CD8-positive, alpha-beta memory T cell (primary cell): Measurements from ENCODE around the gene PDK1. TPM values are rescaled to one million over a fixed set of nuclear protein-coding genes. Genes with fewer than 3 reads are reported as not detected.

Experiments used
- CTCF ChIA-PET: fragments of 350-600 bp; sonication (Branson Sonifier 250); formaldehyde crosslinking; loops from one replicate; lab custom pipeline; 2021; ENCODE audit warnings: antibody characterized with exemption; lab: Charles Lee
- POLR2A ChIA-PET: fragments of 350-600 bp; sonication (Branson Sonifier 250); formaldehyde crosslinking; loops from one replicate; lab custom pipeline; 2021; ENCODE audit warnings: antibody characterized with exemption; lab: Charles Lee
- DNase-seq, 5 donors: peaks; one replicate each; pipeline versions ENCODE4 v3.0.0 to v3.0.0-alpha.2; 2020 to 2022; ENCODE audit warnings: mixed read lengths in 1 of 5
- H3K27ac ChIP-seq: one replicate; pipeline ENCODE4 v1.7.0; 2013; ENCODE audit warnings: low read depth, mild to moderate bottlenecking, low read length, moderate library complexity
- H3K27me3 ChIP-seq: 2 replicates; pipeline ENCODE4 v1.7.0; 2013; ENCODE audit warnings: low read length, mild to moderate bottlenecking; ENCODE audit not compliant: insufficient read depth, poor library complexity, severe bottlenecking
- H3K36me3 ChIP-seq: 2 replicates; pipeline ENCODE4 v1.7.0; 2013; ENCODE audit warnings: mild to moderate bottlenecking, low read length, moderate library complexity; ENCODE audit not compliant: insufficient read depth
- H3K4me1 ChIP-seq: 2 replicates; pipeline ENCODE4 v1.7.0; 2013; ENCODE audit warnings: mild to moderate bottlenecking, low read length, moderate library complexity; ENCODE audit not compliant: insufficient read depth
- H3K4me3 ChIP-seq: 2 replicates; pipeline ENCODE4 v1.7.0; 2013; ENCODE audit warnings: mild to moderate bottlenecking, low read length
- H3K9me3 ChIP-seq: 2 replicates; pipeline ENCODE4 v1.7.0; 2013; ENCODE audit warnings: mild to moderate bottlenecking, low read length
- H3K27ac Mint-ChIP-seq, 8 donors: one replicate each; pipeline ENCODE4 v1.8.0; 2020 to 2021; ENCODE audit warnings: mixed read lengths in 8 of 8, mild to moderate bottlenecking in 6 of 8, inconsistent platforms in 3 of 8, moderate library complexity in 3 of 8
- H3K27me3 Mint-ChIP-seq, 2 donors: one replicate each; pipeline ENCODE4 v1.8.0; 2020 to 2021; ENCODE audit warnings: mixed read lengths in 2 of 2, mild to moderate bottlenecking in 1 of 2, moderate library complexity in 1 of 2
- H3K36me3 Mint-ChIP-seq, 3 donors: one replicate each; pipeline ENCODE4 v1.8.0; 2020 to 2021; ENCODE audit warnings: mixed read lengths in 3 of 3, inconsistent platforms in 1 of 3, mild to moderate bottlenecking in 1 of 3
- H3K4me1 Mint-ChIP-seq, 3 donors: one replicate each; pipeline ENCODE4 v1.8.0; 2020 to 2021; ENCODE audit warnings: mixed read lengths in 3 of 3, inconsistent platforms in 1 of 3, mild to moderate bottlenecking in 1 of 3
- H3K4me3 Mint-ChIP-seq, 7 donors: one replicate each; pipeline ENCODE4 v1.8.0; 2020 to 2021; ENCODE audit warnings: mixed read lengths in 7 of 7, mild to moderate bottlenecking in 6 of 7, moderate library complexity in 4 of 7, inconsistent platforms in 2 of 7
- H3K9me3 Mint-ChIP-seq, 5 donors: one replicate each; pipeline ENCODE4 v1.8.0; 2020 to 2022; ENCODE audit warnings: mixed read lengths in 5 of 5, mild to moderate bottlenecking in 3 of 5, moderate library complexity in 2 of 5, inconsistent platforms in 1 of 5
- polyA plus RNA-seq: library from polyadenylated mRNA; unstranded; fragments of 300-500 nt; fragmentation: Illumina TruSeq; gene quantifications from one replicate; pipeline ENCODE4 v1.2.3, GENCODE V29; 2021
- total RNA-seq, 2 experiments: library from RNA; stranded (reverse); gene quantifications; one replicate each; pipeline ENCODE4 v1.2.3, GENCODE V29; 2021

The PDK1 gene
- total RNA-seq: 10 to 100 TPM; 15.5 TPM
- 12.6 TPM for polyA plus RNA-seq

DNA sequence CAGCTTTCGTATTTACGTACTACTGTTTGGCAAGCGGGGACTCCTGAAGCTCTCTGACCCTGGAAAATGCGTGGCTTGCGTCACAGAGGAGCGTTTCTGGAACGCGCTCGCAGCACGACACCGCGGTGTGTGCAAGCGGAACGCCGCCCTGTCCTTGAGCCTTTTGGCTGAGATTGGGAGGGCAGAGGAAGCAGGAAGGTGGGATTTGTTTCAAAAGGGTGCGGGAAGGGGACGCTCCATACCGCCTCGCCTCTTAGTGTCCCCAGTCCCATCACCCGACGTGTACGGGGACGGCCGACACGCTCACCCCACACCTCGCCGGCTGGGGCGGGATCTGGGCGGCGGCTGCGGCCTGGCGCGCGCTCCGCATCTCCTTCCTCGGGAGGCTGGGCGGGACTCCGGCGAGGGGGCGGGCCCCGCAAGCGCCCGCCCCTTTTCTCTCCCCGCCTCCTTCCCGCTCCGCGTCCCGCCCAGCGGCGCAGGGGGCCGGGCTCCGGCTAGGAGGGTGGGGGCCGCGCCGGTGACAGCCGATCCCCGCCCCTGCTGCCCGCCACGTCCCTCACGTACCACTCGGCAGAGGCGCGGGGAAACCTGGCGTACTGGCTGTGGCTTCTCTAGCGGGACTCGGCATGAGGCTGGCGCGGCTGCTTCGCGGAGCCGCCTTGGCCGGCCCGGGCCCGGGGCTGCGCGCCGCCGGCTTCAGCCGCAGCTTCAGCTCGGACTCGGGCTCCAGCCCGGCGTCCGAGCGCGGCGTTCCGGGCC is at the start of gene PDK1:
TSS of gene PDK1 (plus strand) at position 569 of the 762 bp plus-strand sequence. CDS start at position 630, 61 bp downstream.
- H3K4me3 ChIP-seq: peak within 1 kb of the TSS; percentile 88
- H3K36me3 Mint-ChIP-seq: peaks cover 0 to 13% (median 0%) of the 10 kb centered on the region in 3 donors
- H3K36me3 ChIP-seq: no peaks in the 10 kb centered on the region
- H3K27ac Mint-ChIP-seq: peak within 1 kb of the TSS; percentile 64 to 97 (median 92)
- H3K9me3 ChIP-seq: no peaks in the 10 kb centered on the region
- POLR2A ChIA-PET: no interaction called here
- peak within 1 kb of the TSS; percentile 91 to 98 (median 96) for H3K4me3 Mint-ChIP-seq
- no peaks in the 10 kb centered on the region for H3K27me3 Mint-ChIP-seq
- peak; percentile 86 to 94 (median 90) for DNase-seq
- no peaks in the 10 kb centered on the region for H3K27me3 ChIP-seq
- peaks cover 23 to 38% (median 36%) of the 10 kb centered on the region in 3 donors for H3K4me1 Mint-ChIP-seq
- H3K9me3 Mint-ChIP-seq: no peaks in the 10 kb centered on the region
- H3K27ac ChIP-seq: peak within 1 kb of the TSS; percentile 81
- H3K4me1 ChIP-seq: peaks cover 44% of the 10 kb centered on the region
- CTCF ChIA-PET: interaction anchor here (0.9 to 1.0 kb wide), 2 partner anchors 94 kb away, joined by 3 to 4 read pairs; no protein-coding TSS in a partner anchor

DNA sequence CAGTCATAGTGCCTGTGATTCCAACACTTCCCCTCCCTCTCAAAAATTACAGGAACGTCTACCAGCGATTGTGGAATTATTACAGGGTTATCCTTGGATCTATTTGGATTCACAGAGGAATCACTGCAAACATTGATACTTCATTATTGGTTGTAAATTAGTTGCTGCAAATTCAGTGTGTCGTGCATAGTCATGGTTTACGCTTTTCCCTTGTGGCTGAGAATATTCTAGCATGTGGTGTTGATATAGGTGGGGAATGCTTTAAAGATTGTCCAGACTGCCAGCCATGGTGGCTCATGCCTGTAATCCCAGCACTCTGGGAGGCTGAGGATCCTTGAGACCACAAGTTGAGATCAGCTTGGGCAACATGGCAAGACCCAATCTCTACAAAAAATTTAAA is 48.7 kb upstream of the PDK1 start:
- H3K36me3 Mint-ChIP-seq: peaks cover 9 to 59% (median 35%) of the 10 kb centered on the region in 3 donors
- peaks cover 2% of the 10 kb centered on the region for H3K9me3 ChIP-seq

DNA sequence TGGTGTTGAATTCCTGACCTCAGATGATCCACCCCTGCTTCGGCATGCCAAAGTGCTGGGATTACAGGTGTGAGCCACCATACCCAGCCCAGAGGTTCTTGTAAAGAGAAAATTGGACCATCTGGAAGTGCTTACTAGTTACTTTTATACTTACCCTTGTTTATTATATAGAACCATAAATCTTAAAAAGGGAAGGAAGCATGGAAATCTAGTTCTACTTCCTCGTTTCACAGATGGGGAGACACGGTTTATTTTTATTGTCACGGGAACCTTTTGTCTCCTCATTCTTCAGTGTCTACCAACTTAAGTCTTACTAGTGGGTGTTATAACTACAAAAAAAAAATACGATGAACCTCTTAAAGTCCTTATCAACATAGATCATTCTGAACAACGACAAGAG is 45.8 kb upstream of the PDK1 start:
- H3K9me3 ChIP-seq: peaks cover 14% of the 10 kb centered on the region
- H3K27me3 Mint-ChIP-seq: no peaks in the 10 kb centered on the region
- peaks cover 21 to 38% (median 34%) of the 10 kb centered on the region in 3 donors for H3K36me3 Mint-ChIP-seq
- peaks cover 12 to 26% (median 25%) of the 10 kb centered on the region in 5 donors for H3K9me3 Mint-ChIP-seq
- H3K4me3 ChIP-seq: no peak overlapping the region
- no peak overlapping the region for H3K27ac ChIP-seq
- peak overlapping the region in 5 of 8 donors; percentile 4 to 64 (median 25) for H3K27ac Mint-ChIP-seq
- H3K36me3 ChIP-seq: peaks cover 4% of the 10 kb centered on the region
- H3K4me1 Mint-ChIP-seq: peaks cover 13 to 18% (median 14%) of the 10 kb centered on the region in 3 donors
- no peaks in the 10 kb centered on the region for H3K27me3 ChIP-seq
- POLR2A ChIA-PET: no interaction called here
- peaks cover 21% of the 10 kb centered on the region for H3K4me1 ChIP-seq
- CTCF ChIA-PET: no interaction called here
- H3K4me3 Mint-ChIP-seq: peak overlapping the region in 3 of 7 donors; percentile 20 to 44 (median 26)
- no peak for DNase-seq

More for the DNA sequence above, 48.7 kb upstream of the PDK1 start:
- peaks cover 18% of the 10 kb centered on the region for H3K4me1 ChIP-seq
- H3K27me3 ChIP-seq: no peaks in the 10 kb centered on the region
- no peak overlapping the region for H3K27ac ChIP-seq
- CTCF ChIA-PET: no interaction called here
- Mint-ChIP-seq H3K27me3 (no peaks in the 10 kb centered on the region), H3K4me1 (peaks cover 13 to 18% (median 14%) of the 10 kb centered on the region in 3 donors), H3K9me3 (peaks cover 4 to 13% (median 5%) of the 10 kb centered on the region in 5 donors), H3K27ac (peak overlapping the region in 1 of 8 donors; percentile 36), H3K4me3 (no peak overlapping the region)
- DNase-seq: no peak
- POLR2A ChIA-PET: no interaction called here
- no peak overlapping the region for H3K4me3 ChIP-seq
- peaks cover 22% of the 10 kb centered on the region for H3K36me3 ChIP-seq

DNA sequence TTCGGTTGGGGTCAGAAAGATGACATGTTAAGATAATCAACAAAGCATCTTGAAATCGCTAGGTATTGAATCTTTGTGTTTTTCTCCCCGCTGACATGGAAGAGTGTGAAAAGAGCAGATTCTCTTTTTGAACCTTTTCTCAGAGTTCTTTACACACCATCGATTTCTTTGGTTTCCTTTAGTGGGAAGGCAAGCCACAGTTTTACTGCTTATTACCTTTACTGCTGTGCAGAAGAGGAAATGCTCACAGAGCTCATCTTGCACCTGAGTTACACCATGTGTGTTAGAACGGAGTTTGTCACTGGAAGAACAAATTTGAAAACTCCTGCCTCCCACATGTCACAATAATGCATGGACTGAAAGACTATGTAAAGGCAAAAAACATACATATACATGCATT is 45.3 kb upstream of the PDK1 start:
- peak overlapping the region in 3 of 7 donors; percentile 20 to 44 (median 26) for H3K4me3 Mint-ChIP-seq
- no peak overlapping the region for H3K27ac ChIP-seq
- peak overlapping the region in 7 of 8 donors; percentile 4 to 64 (median 25) for H3K27ac Mint-ChIP-seq
- H3K4me1 ChIP-seq: peaks cover 21% of the 10 kb centered on the region
- peaks cover 19 to 37% (median 34%) of the 10 kb centered on the region in 3 donors for H3K36me3 Mint-ChIP-seq
- no peaks in the 10 kb centered on the region for H3K27me3 Mint-ChIP-seq
- no peaks in the 10 kb centered on the region for H3K27me3 ChIP-seq
- peaks cover 14% of the 10 kb centered on the region for H3K9me3 ChIP-seq
- peak in 1 of 5 donors; percentile 22 for DNase-seq
- peaks cover 13 to 18% (median 14%) of the 10 kb centered on the region in 3 donors for H3K4me1 Mint-ChIP-seq
- CTCF ChIA-PET: no interaction called here
- peaks cover 12 to 26% (median 25%) of the 10 kb centered on the region in 5 donors for H3K9me3 Mint-ChIP-seq
- POLR2A ChIA-PET: no interaction called here
- H3K4me3 ChIP-seq: no peak overlapping the region
- no peaks in the 10 kb centered on the region for H3K36me3 ChIP-seq

DNA sequence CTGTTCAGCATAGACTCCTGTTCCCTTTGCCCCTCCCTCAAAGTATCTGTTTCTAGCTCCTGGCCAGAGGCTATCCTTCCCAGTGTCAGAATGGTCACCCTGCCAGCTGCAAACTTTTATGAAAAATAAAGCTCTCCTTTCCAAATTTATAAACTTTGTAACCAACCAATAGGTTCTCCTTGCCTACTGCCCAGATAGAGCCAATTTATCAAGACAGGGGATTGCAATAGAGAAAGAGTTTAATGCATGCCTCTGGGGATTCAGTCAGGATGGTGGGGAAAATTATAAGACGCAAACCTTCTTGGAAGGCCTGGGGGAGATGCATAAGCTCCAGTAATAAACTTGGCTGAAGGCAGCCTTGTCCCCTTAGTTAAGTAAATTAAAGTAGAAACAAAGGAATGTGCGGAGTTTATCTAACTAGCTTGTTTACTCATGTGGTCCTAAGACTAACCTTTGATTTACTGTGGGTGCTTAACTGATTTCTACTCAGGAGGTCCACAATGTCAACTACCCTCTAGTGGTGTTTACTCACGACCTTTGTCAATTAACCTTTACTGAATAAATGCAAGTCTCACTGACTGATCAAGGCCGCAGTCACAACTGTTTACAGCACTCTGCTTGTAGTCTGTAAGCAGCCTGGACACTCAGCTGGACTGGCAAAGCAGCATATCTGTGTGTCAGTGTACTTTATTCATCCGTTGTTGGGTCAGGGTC is 42.9 kb upstream of the PDK1 start:
- Mint-ChIP-seq H3K36me3 (peaks cover 9 to 43% (median 16%) of the 10 kb centered on the region in 3 donors), H3K27ac (peak overlapping the region in 1 of 8 donors; percentile 27), H3K9me3 (peaks cover 12 to 26% (median 26%) of the 10 kb centered on the region in 5 donors), H3K4me3 (no peak overlapping the region), H3K4me1 (peaks cover 13 to 18% (median 14%) of the 10 kb centered on the region in 3 donors), H3K27me3 (no peaks in the 10 kb centered on the region)
- Histone ChIP-seq H3K4me3 (no peak overlapping the region), H3K27ac (no peak overlapping the region), H3K4me1 (peaks cover 21% of the 10 kb centered on the region), H3K36me3 (no peaks in the 10 kb centered on the region), H3K27me3 (no peaks in the 10 kb centered on the region), H3K9me3 (peaks cover 14% of the 10 kb centered on the region)
- no peak for DNase-seq
- POLR2A ChIA-PET: no interaction called here
- CTCF ChIA-PET: no interaction called here

DNA sequence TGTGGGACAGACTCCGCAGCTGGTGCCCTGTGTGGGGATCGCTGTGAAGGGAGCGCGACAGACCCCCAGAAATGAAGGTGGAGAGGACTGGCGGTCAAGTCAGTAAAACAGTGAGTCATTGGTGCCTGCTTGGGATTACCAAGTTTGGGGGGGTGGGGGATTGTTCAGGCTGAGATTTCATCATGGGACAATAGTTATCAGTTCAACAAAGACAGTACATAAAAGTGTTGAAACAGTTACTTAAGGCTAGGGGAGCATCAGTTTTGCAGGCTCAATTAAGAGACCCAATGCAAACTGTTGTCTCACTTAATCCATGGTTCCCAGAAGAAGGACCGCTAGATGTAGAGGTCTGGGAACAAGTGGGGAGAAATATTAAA is 42.4 kb upstream of the PDK1 start:
- Histone ChIP-seq H3K4me3 (no peak overlapping the region), H3K27me3 (no peaks in the 10 kb centered on the region), H3K27ac (no peak overlapping the region), H3K36me3 (no peaks in the 10 kb centered on the region), H3K9me3 (peaks cover 14% of the 10 kb centered on the region), H3K4me1 (peaks cover 21% of the 10 kb centered on the region)
- H3K36me3 Mint-ChIP-seq: peaks cover 5 to 49% (median 11%) of the 10 kb centered on the region in 3 donors
- peaks cover 13 to 18% (median 14%) of the 10 kb centered on the region in 3 donors for H3K4me1 Mint-ChIP-seq
- ChIA-PET POLR2A (no interaction called here), CTCF (no interaction called here)
- no peak for DNase-seq
- no peak overlapping the region for H3K27ac Mint-ChIP-seq
- H3K9me3 Mint-ChIP-seq: peaks cover 12 to 26% (median 26%) of the 10 kb centered on the region in 5 donors
- no peaks in the 10 kb centered on the region for H3K27me3 Mint-ChIP-seq
- H3K4me3 Mint-ChIP-seq: no peak overlapping the region

DNA sequence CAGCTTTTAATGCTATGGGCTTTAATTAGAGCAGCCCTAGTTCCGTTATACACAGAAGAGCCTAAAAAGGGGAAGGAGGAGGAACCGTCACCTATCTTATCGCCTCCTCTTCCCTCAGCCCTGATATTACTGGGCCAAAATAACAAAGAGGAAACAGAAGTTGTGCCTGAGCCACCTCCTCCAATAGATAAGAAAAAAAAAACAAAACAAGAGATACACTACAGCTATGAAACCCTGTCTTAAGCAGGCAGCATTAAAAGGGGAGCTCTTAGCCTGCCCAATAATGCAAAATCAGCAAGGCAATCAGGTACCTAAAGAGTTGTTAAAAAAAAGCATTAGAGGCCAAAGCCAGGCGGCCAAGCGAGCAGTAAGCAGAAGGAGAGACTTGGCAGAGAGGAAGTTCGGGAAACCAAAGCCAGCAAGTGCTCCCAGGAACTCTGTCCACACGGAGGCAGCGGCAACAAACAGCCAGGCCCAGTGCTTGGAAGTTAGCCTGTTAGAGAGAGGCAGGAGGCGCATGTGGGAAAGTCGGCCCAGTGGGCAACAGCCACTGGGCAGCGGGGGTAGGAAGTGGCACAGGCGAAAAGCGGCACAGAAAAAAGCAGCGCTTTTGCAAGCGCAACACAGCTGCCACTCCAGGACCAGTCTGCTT is 41.8 kb upstream of the PDK1 start:
- H3K27ac ChIP-seq: no peak overlapping the region
- H3K4me1 ChIP-seq: peaks cover 21% of the 10 kb centered on the region
- H3K27ac Mint-ChIP-seq: peak overlapping the region in 1 of 8 donors; percentile 0
- peaks cover 3 to 51% (median 7%) of the 10 kb centered on the region in 3 donors for H3K36me3 Mint-ChIP-seq
- no peaks in the 10 kb centered on the region for H3K27me3 ChIP-seq
- CTCF ChIA-PET: no interaction called here
- no peaks in the 10 kb centered on the region for H3K27me3 Mint-ChIP-seq
- peaks cover 12 to 31% (median 27%) of the 10 kb centered on the region in 5 donors for H3K9me3 Mint-ChIP-seq
- H3K4me1 Mint-ChIP-seq: peaks cover 10 to 18% (median 14%) of the 10 kb centered on the region in 3 donors
- H3K9me3 ChIP-seq: peaks cover 14% of the 10 kb centered on the region
- H3K36me3 ChIP-seq: no peaks in the 10 kb centered on the region
- no peak overlapping the region for H3K4me3 Mint-ChIP-seq
- DNase-seq: no peak
- no peak overlapping the region for H3K4me3 ChIP-seq
- POLR2A ChIA-PET: no interaction called here
